NCI-H510A treated with DMSO at 0.1 percent for 48 hours (cell line): ENCODE results near the gene ARHGAP45.
"Not testable (repeated sequence)": the region's sequence is repeated elsewhere in the genome, so short reads cannot be mapped to it uniquely, and the experiment has no call there.

Source experiments
- DNase-seq: peaks from one replicate; lab custom pipeline; 2025; lab: John Stamatoyannopoulos, UW

The ARHGAP45 gene

DNA sequence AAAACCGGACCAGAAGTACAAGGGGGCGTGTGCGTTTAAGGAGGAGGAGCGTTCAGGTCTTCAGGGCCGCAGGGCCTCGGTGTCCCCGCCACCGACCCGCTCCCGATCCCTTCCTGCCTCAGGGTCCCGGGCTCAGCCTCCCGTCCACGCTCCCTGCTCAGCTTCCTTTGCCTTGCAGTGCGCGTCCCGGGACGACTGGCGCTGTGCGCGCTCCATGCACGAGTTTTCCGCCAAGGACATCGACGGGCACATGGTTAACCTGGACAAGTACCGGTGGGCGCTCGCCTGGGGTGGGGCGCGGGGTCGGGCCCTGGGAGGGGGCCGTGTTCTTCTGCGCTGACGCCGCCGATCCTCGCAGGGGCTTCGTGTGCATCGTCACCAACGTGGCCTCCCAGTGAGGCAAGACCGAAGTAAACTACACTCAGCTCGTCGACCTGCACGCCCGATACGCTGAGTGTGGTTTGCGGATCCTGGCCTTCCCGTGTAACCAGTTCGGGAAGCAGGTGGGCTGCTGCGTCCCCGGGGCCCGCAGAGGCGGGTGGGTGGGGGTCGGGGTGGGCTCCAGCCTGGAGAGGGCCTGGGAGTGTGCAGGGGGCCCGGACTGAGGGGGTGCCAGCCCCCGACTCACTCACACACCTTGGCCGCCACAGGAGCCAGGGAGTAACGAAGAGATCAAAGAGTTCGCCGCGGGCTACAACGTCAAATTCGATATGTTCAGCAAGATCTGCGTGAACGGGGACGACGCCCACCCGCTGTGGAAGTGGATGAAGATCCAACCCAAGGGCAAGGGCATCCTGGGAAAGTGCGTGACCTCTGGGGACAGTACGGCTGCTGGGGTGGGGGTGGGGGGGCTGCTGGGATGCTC lies 38.3 kb downstream of the ARHGAP45 start:
- DNase-seq: no peak

DNA sequence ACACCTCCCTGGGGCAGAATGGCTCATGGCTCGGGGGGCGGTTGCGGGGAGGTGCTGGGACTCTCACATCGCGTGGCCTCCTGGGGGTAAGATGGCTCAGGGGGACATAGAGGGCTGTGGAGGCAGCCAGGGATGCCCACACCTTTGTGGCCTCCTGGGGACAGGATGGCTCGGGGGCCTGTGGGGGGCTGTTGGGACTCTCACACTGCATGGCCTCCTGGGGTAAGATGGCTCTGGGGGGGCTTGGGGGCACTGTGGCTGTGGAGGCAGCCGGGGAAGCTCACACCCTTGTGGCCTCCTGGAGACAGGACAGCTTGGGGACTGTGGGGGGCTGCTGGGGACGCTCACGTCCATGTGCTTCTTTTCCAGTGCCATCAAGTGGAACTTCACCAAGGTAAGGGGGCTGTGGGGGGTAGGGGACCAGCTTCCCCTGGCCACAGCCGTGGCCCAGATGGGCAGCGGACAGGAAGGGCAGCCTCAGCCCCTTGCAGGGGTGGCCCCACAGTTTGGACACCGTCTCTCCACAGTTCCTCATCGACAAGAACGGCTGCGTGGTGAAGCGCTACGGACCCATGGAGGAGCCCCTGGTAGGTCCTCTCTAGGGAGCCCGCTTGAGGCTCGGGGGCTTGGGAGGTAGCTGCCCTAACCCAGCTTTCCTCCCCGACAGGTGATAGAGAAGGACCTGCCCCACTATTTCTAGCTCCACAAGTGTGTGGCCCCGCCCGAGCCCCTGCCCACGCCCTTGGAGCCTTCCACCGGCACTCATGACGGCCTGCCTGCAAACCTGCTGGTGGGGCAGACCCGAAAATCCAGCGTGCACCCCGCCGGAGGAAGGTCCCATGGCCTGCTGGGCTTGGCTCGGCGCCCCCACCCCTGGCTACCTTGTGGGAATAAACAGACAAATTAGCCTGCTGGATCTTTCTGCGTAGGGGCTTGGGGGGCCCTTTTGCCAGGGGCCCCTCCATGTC lies 39.2 kb downstream of the ARHGAP45 start:
- DNase-seq: no peak

GRCh38 chr19:1106841-1107660 lies 40.1 kb downstream of the ARHGAP45 start:
- no peak for DNase-seq

DNA sequence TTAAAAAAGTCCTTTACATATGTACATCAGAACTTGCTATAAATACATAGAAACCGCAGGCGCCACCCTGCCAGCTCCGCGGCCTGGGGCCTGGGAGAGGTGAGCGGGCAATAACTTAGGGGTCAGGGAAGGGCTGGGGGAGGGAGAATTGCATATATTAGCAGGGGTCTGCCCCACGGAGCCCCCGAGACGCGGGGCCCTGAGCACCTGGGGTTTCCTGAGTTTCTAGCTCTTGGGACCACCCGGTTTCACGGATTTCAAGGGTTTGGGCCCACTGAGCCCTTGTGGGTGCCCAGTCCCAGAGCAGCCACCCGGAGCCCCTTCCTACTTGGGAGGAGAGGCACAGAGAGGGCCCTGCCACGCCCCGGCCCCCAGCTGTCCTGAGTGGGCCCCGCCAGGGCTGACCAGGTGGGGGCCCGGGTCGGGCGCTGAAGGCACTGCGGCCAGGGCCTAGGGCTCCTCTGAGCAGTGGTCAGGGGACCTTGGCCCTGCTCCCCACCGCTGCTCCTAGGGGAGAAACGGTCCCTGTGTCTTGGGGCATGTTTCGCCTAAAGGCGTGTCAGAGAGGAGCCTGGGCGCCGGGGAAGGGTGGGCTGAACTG lies 40.8 kb downstream of the ARHGAP45 start:
- DNase-seq: no peak

DNA sequence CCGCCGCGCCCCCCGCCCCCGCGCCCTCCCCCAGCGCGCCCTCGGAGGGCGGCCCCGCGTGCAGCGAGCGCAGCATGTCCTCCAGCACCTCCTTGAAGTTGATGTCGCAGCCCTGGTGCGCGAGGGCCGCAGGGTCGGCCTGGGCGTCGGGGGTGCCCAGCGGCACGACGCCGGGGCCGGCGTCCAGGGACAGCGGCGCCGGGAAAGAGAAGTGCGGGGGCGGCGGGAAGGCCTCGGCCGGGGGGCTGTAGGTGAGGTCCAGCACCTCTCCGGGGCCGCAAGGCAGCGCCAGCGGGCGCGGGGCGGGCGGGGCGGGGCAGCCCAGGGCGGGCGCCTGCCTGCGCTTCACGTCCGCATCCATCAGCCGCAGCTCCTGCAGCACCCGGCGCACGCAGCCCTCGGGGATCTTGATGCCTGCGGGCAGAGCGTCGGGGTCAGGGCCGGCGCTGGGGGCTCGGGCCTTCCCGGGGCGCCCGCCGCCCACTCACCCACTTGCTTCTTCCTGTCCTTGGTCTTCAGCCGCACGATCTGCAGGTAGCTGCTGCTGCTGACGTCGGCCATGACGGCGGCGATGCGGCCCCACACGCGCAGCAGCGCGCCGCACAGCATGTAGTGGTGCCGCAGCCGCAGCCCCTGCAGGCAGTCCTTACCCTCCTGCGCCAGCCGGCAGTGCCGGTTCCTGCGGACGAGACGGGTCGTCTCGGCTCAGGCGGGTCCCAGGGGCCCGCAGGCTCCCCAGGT lies 41.5 kb downstream of the ARHGAP45 start:
- DNase-seq: no peak

GRCh38 chr19:1109032-1109551 lies 42.1 kb downstream of the ARHGAP45 start:
- no peak for DNase-seq

DNA sequence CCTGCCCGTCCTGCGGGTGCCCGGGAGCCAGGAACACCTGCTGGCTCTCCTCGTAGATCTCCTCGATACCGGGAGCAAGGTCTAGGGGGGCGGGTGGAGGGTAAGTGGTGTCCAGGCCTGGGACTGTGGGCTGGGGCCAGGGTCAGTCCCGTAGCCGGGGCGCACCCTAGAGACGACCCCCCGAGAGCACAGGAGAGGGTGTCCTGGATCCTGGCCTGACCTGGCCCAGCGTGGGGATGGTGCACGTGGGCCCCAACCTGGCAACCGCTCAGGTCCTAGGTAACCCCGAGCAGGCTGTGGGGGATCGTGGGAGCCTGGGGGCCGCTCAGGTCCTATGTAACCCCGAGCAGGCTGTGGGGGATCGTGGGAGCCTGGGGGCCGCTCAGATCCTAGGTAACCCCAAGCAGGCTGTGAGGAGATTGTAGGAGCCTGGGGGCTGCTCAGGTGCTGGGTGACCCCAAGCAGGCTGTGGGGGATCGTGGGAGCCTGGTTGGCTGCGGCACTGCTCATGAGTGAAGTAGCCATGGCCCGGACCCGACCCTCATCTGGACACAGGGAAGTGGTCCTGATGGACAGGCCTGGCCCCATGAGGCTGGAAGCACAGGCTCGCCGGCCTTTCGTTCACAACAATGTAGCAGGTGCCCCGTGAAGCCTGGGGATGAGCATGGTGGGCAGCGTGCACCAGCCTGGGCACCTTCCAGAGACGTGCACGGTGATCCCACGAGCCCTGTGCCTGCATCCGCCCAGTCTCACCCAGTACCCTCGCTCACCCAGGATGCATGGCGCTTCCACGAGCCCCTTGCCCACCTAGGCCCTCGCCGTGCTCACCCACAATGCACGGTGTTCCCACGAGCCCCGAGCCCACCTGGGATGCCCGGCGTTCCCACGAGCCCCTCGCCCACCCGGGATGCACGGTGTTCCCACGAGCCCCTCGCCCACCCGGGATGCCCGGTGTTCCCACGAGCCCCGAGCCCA lies 43.0 kb downstream of the ARHGAP45 start:
- no peak for DNase-seq

GRCh38 chr19:1110809-1111640 lies 44.1 kb downstream of the ARHGAP45 start:
- no peak for DNase-seq

DNA sequence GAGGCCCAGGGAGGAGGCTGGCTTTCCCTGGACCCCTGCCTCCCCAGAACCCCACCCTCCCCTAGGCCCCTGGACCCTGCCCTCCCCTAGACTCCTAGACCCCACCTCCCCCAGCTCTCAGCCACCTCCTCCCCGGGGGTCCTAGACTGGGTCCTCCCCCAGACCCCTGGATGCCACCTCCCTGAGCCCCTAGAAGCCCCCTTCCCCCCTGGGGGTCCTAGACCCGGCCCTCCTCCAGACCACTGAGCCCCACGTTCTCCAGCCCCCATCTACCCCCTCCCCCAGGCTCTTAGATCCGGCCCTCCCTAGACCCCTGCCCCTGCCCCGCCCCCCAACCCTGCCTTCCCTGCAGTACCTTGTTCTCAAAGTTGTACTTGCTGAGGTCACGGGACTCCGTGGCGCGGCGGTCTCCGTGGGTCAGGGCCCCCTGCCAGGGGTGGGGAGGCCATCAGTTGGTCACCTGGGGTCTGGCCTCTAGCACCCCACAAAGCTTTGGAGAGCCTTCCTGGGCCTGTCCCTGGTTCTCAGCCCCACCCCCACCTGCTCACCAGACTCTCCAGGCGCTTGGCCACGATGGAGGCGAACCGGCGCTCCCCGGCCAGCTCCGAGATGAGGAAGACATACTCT lies 44.8 kb downstream of the ARHGAP45 start:
- no peak for DNase-seq

GRCh38 chr19:1112268-1113029 lies 45.5 kb downstream of the ARHGAP45 start:
- no peak for DNase-seq

GRCh38 chr19:1113030-1113985 lies 46.3 kb downstream of the ARHGAP45 start:
- no peak for DNase-seq

DNA sequence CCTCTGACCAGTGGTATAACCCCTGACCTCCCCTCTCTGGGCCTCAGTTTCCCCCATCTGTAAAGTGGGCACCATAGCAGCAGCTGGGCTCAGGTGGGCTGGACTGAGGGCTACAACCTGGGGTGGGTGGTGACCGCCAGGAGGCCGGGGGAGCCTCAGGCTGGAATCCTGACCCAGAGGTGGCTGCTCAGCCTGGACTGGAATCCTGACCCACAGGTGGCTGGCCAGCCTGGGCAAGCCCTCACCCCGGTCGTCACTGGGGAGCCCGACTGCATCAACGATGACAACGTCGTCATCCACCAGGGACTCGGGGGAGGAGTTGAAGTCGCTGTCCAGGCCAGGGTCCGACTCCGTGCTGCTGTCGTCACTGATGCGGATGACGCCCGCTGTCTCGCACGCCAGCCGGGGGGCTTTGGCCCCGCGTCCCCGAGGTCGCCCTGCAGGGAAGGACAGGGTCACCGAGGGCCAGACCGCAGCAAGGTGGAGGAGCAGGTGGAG lies 47.1 kb downstream of the ARHGAP45 start:
- DNase-seq: no peak

DNA sequence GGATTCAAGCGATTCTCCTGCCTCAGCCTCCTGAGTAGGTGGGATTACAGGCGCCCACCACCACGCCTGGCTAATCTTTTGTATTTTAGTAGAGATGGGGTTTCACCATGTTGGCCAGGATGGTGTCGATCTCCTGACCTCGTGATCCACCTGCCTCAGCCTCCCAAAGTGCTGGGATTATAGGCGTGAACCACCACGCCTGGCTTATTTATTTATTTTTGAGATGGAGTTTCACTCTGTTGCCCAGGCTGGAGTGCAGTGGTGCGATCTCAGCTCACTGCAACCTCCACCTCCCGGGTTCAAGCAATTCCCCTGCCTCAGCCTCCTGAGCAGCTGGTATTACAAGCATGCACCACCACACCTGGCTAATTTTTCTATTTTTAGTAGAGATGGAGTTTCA lies 47.8 kb downstream of the ARHGAP45 start:
- DNase-seq: not testable (repeated sequence)

DNA sequence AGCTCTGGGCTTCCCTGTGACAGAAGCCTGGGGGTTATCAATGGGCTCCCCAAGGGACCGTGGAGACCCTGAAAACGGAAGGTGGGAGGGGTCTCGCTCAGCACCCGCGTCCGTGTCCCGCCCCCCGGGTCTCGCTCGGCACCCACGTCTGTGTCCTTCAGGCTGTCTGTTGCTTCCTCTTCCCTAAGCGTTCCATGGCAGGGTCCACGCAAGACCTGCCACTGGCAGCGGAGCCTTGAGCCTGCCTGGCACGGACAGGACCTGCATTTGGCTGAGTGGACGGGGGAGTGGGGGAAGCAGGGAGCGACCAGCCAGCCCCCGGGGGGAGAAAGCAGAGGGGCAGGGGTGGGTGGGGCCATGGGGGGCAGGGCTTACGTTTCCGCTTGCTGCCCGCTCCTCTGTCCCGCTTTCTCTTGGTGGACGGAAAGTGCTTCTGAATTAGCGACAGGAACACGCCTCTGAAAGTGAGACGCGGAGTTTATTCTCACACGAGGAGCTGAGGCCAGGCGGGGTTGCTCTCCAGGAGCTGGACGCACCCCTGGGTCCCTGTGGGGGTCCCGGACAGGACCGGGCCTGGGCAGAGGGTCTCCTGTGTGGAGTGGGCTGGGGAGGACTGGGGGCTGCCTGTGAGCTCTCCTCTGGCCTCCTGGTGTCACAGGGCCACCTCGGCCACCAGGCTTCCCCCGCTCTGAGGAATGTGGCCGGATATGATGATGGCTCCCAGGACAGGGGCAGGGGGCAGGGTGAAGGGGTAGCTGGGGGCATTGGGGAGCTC lies 48.9 kb downstream of the ARHGAP45 start:
- no peak for DNase-seq
